Liver (tissue), 3 donors: ENCODE measurements around the gene SLC16A8.

Experiments used
- ATF3 ChIP-seq: IDR thresholded peaks from 2 replicates; pipeline ENCODE4 v1.6.1; 2016; ENCODE audit warnings: antibody characterized with exemption
- EGR1 ChIP-seq, 2 donors: IDR thresholded peaks; 2 replicates each; pipeline ENCODE4 v1.6.1; 2016 to 2018; ENCODE audit warnings: antibody characterized with exemption in 2 of 2, low read depth in 2 of 2
- FOXA2 ChIP-seq: IDR thresholded peaks from 2 replicates; pipeline ENCODE4 v1.6.1; 2016; ENCODE audit warnings: antibody characterized with exemption
- HNF4G ChIP-seq: IDR thresholded peaks from 2 replicates; pipeline ENCODE4 v1.6.1; 2016; ENCODE audit warnings: antibody characterized with exemption
- JUND ChIP-seq, 2 donors: IDR thresholded peaks; 2 replicates each; pipeline ENCODE4 v1.6.1; 2016; ENCODE audit warnings: antibody characterized with exemption in 2 of 2
- RAD21 ChIP-seq, 2 donors: IDR thresholded peaks; 2 replicates each; pipeline ENCODE4 v1.6.1; 2016; ENCODE audit warnings: antibody characterized with exemption in 2 of 2, mild to moderate bottlenecking in 2 of 2
- REST ChIP-seq: IDR thresholded peaks from 2 replicates; pipeline ENCODE4 v1.6.1; 2016; ENCODE audit warnings: antibody characterized with exemption, mild to moderate bottlenecking
- RXRA ChIP-seq, 2 donors: IDR thresholded peaks; 2 replicates each; pipeline ENCODE4 v1.6.1; 2017 to 2018; ENCODE audit warnings: antibody characterized with exemption in 2 of 2, mild to moderate bottlenecking in 1 of 2
- SP1 ChIP-seq: IDR thresholded peaks from 2 replicates; pipeline ENCODE4 v1.6.1; 2018; ENCODE audit warnings: antibody characterized with exemption, mild to moderate bottlenecking
- TAF1 ChIP-seq: conservative IDR thresholded peaks from 2 replicates; pipeline ENCODE4 v1.6.1; 2016; ENCODE audit warnings: antibody characterized with exemption, mild to moderate bottlenecking
- YY1 ChIP-seq: IDR thresholded peaks from 2 replicates; pipeline ENCODE4 v1.6.1; 2016; ENCODE audit warnings: antibody characterized with exemption, mild to moderate bottlenecking
- TF ChIP-seq, protein P1 (sequence below): fragments of 150-350 bp; IDR thresholded peaks from 2 replicates; pipeline ENCODE4 v1.5.1; 2017; ENCODE audit warnings: improper control_type of control experiment, low read depth, low read length; ENCODE audit not compliant: missing input control
- TF ChIP-seq, protein P2 (sequence below): IDR thresholded peaks from 2 replicates; pipeline ENCODE4 v1.6.1; 2016; ENCODE audit warnings: antibody characterized with exemption
- donor health status: healthy.
- donor health status: healthy.

GRCh38 chr22:38097058-38097457, 13.1 kb upstream of the SLC16A8 start:
- TF ChIP-seq, protein P1, sequence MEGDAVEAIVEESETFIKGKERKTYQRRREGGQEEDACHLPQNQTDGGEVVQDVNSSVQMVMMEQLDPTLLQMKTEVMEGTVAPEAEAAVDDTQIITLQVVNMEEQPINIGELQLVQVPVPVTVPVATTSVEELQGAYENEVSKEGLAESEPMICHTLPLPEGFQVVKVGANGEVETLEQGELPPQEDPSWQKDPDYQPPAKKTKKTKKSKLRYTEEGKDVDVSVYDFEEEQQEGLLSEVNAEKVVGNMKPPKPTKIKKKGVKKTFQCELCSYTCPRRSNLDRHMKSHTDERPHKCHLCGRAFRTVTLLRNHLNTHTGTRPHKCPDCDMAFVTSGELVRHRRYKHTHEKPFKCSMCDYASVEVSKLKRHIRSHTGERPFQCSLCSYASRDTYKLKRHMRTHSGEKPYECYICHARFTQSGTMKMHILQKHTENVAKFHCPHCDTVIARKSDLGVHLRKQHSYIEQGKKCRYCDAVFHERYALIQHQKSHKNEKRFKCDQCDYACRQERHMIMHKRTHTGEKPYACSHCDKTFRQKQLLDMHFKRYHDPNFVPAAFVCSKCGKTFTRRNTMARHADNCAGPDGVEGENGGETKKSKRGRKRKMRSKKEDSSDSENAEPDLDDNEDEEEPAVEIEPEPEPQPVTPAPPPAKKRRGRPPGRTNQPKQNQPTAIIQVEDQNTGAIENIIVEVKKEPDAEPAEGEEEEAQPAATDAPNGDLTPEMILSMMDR: no peak
- TF ChIP-seq, protein P2, sequence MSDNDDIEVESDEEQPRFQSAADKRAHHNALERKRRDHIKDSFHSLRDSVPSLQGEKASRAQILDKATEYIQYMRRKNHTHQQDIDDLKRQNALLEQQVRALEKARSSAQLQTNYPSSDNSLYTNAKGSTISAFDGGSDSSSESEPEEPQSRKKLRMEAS: no peak
- TF ChIP-seq YY1 (no peak), FOXA2 (no peak), TAF1 (no peak), SP1 (no peak), RAD21 (IDR thresholded peaks at IDR 0.05) (no peak), EGR1 (IDR thresholded peaks at IDR 0.05; ENCODE audit: low read depth in 2 of 2) (no peak), ATF3 (no peak), REST (no peak), HNF4G (no peak), JUND (IDR thresholded peaks at IDR 0.05) (no peak), RXRA (IDR thresholded peaks at IDR 0.05) (no peak)
